ENCODE results near the gene GNAQ. TPM values are rescaled to one million over a fixed set of nuclear protein-coding genes. Genes with fewer than 3 reads are reported as not detected.
"Not testable (repeated sequence)": the region's sequence is repeated elsewhere in the genome, so short reads cannot be mapped to it uniquely, and the experiment has no call there.

The GNAQ gene
- total RNA-seq, 2 donors from 2014 or later = 46.0 to 58.8 TPM

DNA sequence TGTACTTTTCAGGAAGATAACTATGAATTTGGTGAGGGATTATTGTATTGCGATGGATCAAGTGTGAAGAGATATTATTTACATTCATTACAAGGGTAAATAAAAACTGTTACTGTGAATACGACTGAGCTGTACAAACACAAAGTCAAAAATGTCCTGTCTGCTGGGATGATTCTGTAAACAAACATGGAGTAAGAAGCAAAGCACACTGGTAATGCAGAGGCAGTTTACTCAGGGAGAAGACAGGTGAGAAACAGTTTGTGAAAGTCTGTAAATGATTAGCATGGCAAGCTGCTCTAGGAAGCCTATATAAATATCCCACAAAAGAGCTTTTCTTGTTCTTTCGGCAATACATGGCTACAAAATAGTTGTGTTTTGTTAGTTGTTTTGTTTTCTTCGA lies 268.0 kb downstream of the GNAQ start:
- H3K36me3 ChIP-seq = no peaks in the 10 kb centered on the region
- ATAC-seq (ENCODE audit: insufficient number of reproducible peaks, low FRiP score, low read depth) = no peak
- H3K27me3 ChIP-seq (replicated peaks; ENCODE audit: insufficient read depth) = no peaks in the 10 kb centered on the region
- no peak for DNase-seq (ENCODE audit: low spot score)
- H3K9me3 ChIP-seq = no peaks in the 10 kb centered on the region
- no peaks in the 10 kb centered on the region for H3K4me1 ChIP-seq (ENCODE audit: control insufficient read depth in 1 of 2, low read depth in 2 of 2)
- no peak overlapping the region for H3K4me3 ChIP-seq
- H3K27ac ChIP-seq = no peak overlapping the region
- no peak for TF ChIP-seq CTCF (IDR thresholded peaks at IDR 0.05)

DNA sequence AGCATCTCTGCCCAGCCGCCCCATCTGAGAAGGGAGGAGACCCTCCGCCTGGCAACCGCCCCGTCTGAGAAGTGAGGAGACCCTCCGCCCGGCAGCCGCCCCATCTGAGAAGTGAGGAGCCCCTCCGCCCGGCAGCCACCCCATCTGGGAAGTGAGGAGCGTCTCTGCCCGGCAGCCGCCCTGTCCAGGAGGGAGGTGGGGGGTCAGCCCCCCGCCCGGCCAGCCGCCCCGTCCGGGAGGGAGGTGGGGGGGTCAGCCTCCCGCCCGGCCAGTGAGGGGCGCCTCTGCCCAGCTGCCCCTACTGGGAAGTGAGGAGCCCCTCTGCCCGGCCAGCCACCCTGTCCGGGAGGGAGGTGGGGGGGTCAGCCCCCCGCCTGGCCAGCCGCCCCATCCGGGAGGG lies 270.7 kb downstream of the GNAQ start:
- not testable (repeated sequence) for H3K36me3 ChIP-seq; H3K27me3 ChIP-seq (replicated peaks; ENCODE audit: insufficient read depth); ATAC-seq (ENCODE audit: insufficient number of reproducible peaks, low FRiP score, low read depth); H3K9me3 ChIP-seq; H3K4me1 ChIP-seq (ENCODE audit: control insufficient read depth in 1 of 2, low read depth in 2 of 2); DNase-seq (ENCODE audit: low spot score); H3K4me3 ChIP-seq; H3K27ac ChIP-seq

- no peak overlapping the region for H3K27ac ChIP-seq
- H3K9me3 ChIP-seq = no peaks in the 10 kb centered on the region
- H3K4me1 ChIP-seq (ENCODE audit: control insufficient read depth in 1 of 2, low read depth in 2 of 2) = no peaks in the 10 kb centered on the region
- H3K4me3 ChIP-seq = no peak overlapping the region
- no peaks in the 10 kb centered on the region for H3K27me3 ChIP-seq (replicated peaks; ENCODE audit: insufficient read depth)
- H3K36me3 ChIP-seq = no peaks in the 10 kb centered on the region
- TF ChIP-seq CTCF (IDR thresholded peaks at IDR 0.05) = no peak
- ATAC-seq (ENCODE audit: insufficient number of reproducible peaks, low FRiP score, low read depth) (no peak), DNase-seq (ENCODE audit: low spot score) (no peak)
These were observed 272.2 kb downstream of the GNAQ start for GRCh38 chr9:77759391-77759790.

- no peaks in the 10 kb centered on the region for H3K27me3 ChIP-seq (replicated peaks; ENCODE audit: insufficient read depth)
- H3K36me3 ChIP-seq = no peaks in the 10 kb centered on the region
- DNase-seq (ENCODE audit: low spot score) = no peak
- ATAC-seq (ENCODE audit: insufficient number of reproducible peaks, low FRiP score, low read depth) = no peak
- H3K27ac ChIP-seq = no peak overlapping the region
- peaks cover 4 to 10% of the 10 kb centered on the region in 2 donors for H3K4me1 ChIP-seq (ENCODE audit: control insufficient read depth in 1 of 2, low read depth in 2 of 2)
- H3K4me3 ChIP-seq = no peak overlapping the region
- H3K9me3 ChIP-seq = no peaks in the 10 kb centered on the region
- TF ChIP-seq CTCF (IDR thresholded peaks at IDR 0.05) = no peak
These were observed 275.2 kb downstream of the GNAQ start for GRCh38 chr9:77756449-77756848.

- no peaks in the 10 kb centered on the region for H3K9me3 ChIP-seq
These were observed 278.4 kb downstream of the GNAQ start for GRCh38 chr9:77753180-77753579.

More at GRCh38 chr9:77753180-77753579, 278.4 kb downstream of the GNAQ start:
- TF ChIP-seq CTCF (IDR thresholded peaks at IDR 0.05) = no peak
- DNase-seq (ENCODE audit: low spot score) (no peak), ATAC-seq (ENCODE audit: insufficient number of reproducible peaks, low FRiP score, low read depth) (no peak)
- no peak overlapping the region for H3K27ac ChIP-seq
- no peaks in the 10 kb centered on the region for H3K36me3 ChIP-seq
- H3K27me3 ChIP-seq (replicated peaks; ENCODE audit: insufficient read depth) = no peaks in the 10 kb centered on the region
- peaks cover 4 to 14% of the 10 kb centered on the region in 2 donors for H3K4me1 ChIP-seq (ENCODE audit: control insufficient read depth in 1 of 2, low read depth in 2 of 2)
- H3K4me3 ChIP-seq = no peak overlapping the region
